Measurements from ENCODE around the gene ECI1.

GRCh38 chr16:2282866-2283555, 31.6 kb upstream of the ECI1 start:
- no peak for TF ChIP-seq CTCF (conservative IDR thresholded peaks at IDR 0.05; ENCODE audit: low read length)
- no peak for TF ChIP-seq EZH2phosphoT487 (IDR thresholded peaks at IDR 0.05; ENCODE audit: borderline replicate concordance)
